ENCODE measurements around the gene VTCN1. TPM values are rescaled to one million over a fixed set of nuclear protein-coding genes. Genes with fewer than 3 reads are reported as not detected.
"Not testable (repeated sequence)": the region's sequence is repeated elsewhere in the genome, so short reads cannot be mapped to it uniquely, and the experiment has no call there.

Gene VTCN1, protein sequence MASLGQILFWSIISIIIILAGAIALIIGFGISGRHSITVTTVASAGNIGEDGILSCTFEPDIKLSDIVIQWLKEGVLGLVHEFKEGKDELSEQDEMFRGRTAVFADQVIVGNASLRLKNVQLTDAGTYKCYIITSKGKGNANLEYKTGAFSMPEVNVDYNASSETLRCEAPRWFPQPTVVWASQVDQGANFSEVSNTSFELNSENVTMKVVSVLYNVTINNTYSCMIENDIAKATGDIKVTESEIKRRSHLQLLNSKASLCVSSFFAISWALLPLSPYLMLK
- 0.22 TPM for polyA plus RNA-seq (ENCODE audit: insufficient read length)

GRCh38 chr1:117210831-117211261, at the start of gene VTCN1:
Gene VTCN1 (minus strand): TSS chr1:117210927. CDS start chr1:117210855, 72 bp downstream.
- DNase-seq = no peak

- DNase-seq = no peak
Measured at GRCh38 chr1:117258791-117259190, 48.1 kb upstream of the VTCN1 start.

GRCh38 chr1:117258075-117258474, 47.3 kb upstream of the VTCN1 start:
- DNase-seq = not testable (repeated sequence)

DNA sequence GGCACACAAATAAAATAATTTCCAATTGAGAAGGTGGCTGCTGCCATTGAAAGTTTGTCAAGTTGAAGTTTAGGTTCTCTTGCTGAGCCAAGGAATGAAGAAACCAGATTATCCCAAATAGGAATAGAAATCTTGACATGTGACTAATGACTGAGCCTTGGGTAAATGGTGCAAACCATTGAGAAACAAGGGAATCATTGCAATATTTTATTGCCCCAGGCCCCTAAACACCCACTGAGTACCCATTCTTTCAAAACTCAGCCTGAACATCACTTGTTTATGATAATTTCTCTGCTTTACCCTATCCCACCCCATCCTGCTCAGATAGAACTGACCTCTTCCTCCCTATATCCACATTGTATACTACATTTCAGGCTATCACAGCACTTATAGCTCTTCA, 46.6 kb upstream of the VTCN1 start:
- no peak for DNase-seq

DNA sequence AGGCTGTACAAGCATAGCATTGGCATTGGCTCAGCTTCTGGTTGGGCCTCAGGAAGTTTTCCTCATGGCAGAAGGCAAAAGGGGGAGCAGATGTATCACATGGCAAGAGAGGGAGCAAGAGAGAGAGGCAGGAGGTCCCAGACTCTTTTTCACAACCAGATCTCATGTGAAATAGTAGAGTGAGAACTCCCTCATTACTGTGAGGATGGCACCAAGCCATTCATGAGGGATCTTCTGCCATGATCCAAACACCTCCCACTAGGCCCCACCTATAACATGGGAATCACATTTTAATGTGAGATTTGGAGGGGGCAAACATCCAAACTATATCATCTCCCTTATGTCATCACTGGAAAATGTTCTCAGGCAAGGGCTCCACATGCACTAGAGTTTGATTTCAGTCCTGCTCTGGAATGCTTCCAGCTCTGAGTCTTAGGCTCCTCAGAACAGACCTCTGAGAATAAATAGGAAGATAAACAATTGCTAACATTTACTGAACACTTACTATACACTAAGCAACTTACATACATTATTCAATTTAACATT, 39.4 kb upstream of the VTCN1 start:
- DNase-seq = no peak

DNA sequence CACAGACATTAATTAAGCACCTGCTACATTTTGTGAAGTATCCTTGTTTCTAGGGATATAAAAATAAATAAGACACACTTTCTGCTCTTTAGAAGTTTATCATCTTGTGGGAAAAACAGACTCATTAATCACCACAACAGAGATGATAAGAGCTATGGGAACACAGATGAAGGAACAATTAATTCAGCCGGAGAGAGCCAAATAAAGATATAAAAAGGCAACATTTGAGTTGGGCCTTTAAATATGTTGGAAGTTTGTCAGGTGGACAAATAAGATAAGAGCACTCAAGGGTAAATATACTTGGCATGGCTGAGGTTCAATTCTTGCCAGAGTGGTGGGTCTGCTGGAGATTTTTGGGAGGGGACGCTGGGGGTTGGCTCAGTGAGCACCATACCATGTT, 34.2 kb upstream of the VTCN1 start:
- no peak for DNase-seq

GRCh38 chr1:117244306-117244705, 33.6 kb upstream of the VTCN1 start:
- no peak for DNase-seq

- DNase-seq = no peak
Measured at GRCh38 chr1:117241512-117241911, 30.8 kb upstream of the VTCN1 start.

GRCh38 chr1:117240547-117240946, 29.8 kb upstream of the VTCN1 start:
- DNase-seq = no peak

DNA sequence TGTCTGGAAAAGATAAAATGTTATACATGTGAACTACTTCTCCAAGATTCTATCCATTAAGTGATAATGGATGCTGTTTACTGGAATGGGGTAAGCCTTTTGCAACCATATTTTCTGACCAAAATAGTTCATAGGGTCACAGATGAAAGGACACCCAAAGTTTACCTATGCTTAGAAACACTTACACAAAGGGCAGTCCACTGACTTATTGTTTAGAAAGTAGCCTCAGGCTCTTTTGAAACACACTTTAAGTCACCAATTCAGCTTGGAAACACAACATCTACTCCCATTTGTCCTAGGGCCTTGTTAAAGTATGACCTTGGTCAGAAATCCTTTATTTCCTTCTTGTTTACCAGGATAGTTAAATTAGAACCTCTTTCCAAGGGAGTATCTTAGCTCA, 28.7 kb upstream of the VTCN1 start:
- no peak for DNase-seq

DNA sequence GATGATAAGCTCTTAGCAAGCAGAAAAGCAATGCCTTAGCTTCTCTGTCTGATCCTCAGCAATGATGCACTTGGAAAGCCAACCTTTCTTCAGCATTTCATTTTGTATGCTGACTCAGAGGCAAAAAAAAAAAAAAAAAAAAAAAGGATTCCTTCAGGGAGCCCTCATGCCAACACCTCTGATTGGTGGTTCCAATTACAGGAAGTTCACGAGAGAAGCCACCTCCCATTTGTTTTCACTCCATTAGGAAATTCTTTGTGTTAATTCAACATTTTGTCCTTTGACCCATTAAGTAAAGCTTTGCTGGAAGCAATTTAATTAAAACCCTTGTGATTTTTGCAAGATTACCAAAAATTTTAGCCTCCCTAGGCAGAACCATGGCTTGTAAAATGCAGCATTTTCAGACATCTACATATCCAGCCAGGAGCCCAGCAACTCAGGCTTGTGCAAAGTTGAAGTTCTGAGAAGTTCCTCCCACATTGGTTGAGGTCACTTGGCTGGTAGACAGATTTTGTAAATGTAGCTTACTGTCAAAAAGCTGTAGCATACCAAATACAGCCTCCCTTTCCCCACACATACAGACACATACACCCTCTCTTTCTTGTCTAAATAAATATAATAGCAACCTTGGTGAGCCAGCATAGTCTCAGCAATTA, 27.1 kb upstream of the VTCN1 start:
- no peak for DNase-seq

- no peak for DNase-seq
Measured at GRCh38 chr1:117235863-117236465, 25.2 kb upstream of the VTCN1 start.

DNA sequence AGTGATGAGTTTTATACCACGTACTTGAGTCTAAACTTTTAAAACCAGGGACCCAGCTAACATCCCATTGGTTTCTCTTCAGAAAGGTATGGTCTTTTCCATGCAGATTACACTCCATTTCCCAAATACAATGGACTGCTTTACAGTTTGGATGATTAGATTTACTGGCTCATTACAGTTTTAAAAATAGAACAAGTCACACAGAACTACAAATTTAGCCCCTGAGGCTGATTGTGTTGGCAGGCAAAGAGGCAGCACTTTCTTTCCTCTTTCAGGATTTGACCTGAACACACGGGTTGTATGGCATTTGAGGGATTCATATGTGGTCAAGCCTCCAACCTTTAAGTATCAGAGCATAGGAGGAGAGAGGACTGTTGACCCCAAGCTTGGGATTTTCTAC, 21.8 kb upstream of the VTCN1 start:
- DNase-seq = no peak

DNA sequence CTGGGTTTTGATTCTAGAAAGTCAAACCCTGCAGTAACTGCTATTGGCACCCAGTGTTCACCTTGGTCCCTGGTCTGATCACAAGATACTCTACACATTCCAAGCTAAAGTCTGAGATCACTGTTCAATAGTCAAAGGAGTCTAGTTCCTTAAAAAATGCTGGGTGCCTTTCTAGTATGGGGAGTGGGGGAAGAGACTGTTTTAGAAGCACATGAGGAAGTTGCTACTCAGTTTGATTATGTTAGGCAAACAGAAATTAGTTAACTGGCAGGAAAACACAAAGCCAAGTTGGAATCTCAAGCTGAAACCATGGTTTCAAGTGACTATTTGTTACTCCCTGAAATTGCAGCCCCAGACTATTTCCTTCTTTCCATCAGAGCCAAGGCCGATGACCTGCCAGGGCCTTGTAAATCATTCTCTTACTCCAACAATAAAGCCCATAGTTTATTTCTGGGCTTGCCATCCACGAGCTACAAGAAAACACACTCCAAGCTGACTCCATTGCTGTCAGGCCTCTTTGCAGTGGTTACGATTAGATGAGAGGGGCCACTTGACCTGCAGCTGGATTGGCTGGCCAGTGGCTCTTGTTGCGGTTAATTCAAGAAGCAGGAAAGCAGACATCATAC, 21.1 kb upstream of the VTCN1 start:
- no peak for DNase-seq

GRCh38 chr1:117231312-117231711, 20.6 kb upstream of the VTCN1 start:
- DNase-seq = no peak

DNA sequence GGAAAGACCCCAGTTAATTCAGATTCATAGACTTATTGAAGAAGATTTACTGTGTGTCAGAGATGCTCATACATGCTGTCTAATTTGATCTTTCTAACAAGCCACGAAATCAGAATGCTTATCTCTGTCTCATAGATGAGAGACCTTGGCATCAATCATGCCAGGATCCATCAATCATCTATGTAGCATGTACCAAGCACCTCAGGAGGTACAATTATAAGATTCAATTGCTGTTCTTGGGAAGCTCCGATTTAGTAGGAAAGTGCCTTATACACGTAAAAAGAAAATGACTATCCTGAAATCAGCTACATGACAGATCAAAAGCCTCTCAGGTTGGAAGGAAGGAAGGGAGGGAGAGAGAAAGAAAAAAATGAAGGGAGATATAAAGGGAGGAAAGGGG, 18.5 kb upstream of the VTCN1 start:
- no peak for DNase-seq

DNA sequence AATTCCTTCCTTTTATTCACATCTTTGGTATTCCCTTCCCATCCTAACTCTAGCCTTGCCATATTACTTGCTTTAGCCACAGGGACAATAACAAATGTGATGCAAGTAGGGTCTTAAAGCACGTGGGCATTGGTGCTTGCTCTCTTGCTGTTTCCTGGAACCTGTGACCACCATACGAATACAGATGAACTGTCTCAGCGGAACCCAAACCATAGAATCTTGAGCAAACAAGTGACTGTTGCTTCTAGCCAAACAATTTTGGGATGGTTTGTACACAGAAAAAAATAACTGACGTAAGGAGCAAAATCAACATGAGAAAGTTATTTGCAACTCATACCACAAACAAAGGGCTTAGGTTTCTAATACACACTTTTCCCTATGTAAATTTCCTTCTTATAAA, 15.2 kb upstream of the VTCN1 start:
- DNase-seq = no peak

DNA sequence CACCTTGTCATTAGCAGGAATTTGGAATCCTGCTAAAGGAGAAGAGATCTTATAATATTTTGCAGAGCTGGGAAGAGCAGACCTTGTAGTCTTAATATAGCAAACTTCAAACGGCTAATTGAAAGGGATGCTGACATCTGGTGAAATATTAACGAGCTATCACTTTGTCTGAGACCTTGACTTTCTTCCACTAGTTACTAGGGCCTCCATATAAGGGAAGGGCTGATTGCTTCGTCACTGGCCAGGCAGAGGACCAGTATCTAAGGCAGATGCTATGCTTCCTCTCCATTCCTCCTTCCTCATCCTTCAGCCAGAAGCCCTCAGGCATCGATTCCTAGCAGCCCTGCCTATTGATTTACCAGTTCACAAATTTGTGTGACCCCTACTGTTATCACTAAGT, 6.0 kb upstream of the VTCN1 start:
- no peak for DNase-seq

DNA sequence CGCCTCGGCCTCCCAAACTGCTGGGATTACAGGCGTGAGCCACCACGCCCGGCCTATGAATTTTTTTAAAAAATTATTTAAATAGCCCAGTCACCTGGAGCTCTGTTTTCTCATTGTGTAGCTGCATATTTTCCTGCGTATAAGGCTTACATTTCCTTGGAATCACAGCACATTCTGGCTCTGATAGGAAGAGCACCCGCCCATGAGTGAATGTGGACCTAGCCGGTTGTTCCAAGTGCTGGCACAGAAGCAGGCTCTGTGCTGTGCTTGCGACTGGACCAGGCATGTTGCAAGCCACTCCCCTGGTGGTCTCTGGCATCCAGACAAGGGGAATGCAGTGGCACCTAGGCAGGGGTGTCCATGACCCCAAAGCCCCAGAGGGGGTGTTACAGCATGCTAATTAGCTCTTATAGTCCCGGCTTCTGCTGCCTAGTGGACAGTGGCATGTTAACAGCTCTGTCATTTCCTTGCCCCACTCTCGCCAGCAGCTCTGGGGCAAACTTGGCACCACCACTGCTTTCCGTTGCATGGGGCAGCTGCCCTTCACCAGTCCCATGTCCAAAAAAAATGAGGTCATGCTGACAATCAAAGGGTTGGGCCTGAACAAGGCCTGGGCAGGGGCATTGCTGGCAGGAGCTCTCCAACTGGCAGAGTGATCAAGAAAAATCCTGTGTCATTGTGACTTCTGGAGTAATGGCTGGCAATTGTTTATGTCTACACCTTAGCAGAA, 5.2 kb upstream of the VTCN1 start:
- DNase-seq = no peak

DNA sequence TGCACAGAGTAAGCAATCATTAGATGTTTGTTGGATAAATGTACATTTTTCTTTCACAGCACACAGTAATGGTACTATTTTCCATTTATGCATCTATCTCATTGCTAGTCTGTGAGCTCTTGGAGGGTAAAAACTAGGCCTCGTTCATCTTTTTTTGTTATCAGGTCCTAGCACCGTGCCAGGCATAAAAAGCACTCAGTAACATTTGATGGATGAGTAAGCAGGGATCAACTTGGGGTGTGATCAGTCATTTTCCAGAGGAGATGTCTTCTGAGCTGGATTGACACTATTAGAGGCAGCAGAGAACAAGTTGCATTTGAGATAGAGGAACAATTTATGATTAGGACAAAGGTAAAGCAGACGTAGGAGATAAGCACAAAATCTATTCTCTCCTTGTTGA, 4.3 kb upstream of the VTCN1 start:
- DNase-seq = no peak

DNA sequence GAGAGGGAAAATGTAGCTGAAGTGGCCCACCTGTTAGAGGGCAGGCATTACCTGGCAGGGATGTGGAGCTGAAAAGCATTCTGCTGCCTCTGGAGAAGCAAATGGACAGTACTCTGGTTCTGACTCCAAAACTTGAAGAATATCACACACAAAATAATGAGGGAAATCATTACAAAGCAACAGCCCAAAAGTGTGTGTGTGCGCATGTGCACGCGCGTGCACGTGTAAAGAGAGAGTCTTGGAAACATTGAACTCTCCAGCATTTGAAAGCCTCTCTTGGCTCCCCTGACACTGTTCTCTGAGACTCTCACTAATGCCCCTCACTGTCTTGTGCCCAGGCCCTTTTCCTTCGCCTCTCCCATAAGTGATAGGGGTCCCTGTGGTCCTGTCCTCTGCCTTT, 2.3 kb upstream of the VTCN1 start:
- DNase-seq = no peak

DNA sequence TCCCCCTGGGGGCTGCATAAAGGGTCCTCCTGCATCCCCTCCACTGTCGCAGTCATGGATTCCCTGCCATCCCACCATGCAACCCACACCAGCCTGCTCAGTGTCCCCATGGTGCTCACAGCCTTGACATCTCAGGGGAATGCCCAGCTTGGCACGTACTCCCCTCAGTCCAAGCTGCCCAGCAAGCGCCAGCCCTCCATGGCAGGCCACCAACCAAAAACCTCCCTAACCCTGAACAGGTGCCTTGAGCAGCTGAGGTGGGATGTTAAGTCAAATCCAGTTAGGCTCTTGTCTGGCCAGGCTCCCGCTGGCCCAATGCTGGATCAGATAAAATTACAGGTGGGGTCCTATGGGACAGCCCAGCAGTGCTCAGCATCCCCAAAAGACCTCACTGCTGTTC, 341 bp downstream of the VTCN1 start:
- no peak for DNase-seq

- DNase-seq = no peak
Measured at GRCh38 chr1:117209094-117209493, 1.6 kb downstream of the VTCN1 start.
